Subcutaneous adipose tissue (tissue), 4 donors: Measurements from ENCODE around the gene ITGB6. TPM values are rescaled to one million over a fixed set of nuclear protein-coding genes. Genes with fewer than 3 reads are reported as not detected.

Source experiments
- total RNA-seq, 4 donors: library from RNA; depleted of rRNA; stranded (reverse); fragments of >200 nt; gene quantifications; one replicate each; pipeline ENCODE4 v1.1.0, GENCODE V29; 2016
- TF ChIP-seq, protein P1 (sequence below): fragments of 450-650 bp; IDR thresholded peaks from one replicate; pipeline ENCODE4 v1.5.1; 2016; ENCODE audit warnings: low read depth, mild to moderate bottlenecking, control low read depth, antibody characterized with exemption, moderate library complexity

The ITGB6 gene
- total RNA-seq, 4 donors from 2014 or later: not detected

- TF ChIP-seq, protein P1, sequence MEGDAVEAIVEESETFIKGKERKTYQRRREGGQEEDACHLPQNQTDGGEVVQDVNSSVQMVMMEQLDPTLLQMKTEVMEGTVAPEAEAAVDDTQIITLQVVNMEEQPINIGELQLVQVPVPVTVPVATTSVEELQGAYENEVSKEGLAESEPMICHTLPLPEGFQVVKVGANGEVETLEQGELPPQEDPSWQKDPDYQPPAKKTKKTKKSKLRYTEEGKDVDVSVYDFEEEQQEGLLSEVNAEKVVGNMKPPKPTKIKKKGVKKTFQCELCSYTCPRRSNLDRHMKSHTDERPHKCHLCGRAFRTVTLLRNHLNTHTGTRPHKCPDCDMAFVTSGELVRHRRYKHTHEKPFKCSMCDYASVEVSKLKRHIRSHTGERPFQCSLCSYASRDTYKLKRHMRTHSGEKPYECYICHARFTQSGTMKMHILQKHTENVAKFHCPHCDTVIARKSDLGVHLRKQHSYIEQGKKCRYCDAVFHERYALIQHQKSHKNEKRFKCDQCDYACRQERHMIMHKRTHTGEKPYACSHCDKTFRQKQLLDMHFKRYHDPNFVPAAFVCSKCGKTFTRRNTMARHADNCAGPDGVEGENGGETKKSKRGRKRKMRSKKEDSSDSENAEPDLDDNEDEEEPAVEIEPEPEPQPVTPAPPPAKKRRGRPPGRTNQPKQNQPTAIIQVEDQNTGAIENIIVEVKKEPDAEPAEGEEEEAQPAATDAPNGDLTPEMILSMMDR: no peak
These were observed 123.8 kb downstream of the ITGB6 start for GRCh38 chr2:160076241-160076640.

DNA sequence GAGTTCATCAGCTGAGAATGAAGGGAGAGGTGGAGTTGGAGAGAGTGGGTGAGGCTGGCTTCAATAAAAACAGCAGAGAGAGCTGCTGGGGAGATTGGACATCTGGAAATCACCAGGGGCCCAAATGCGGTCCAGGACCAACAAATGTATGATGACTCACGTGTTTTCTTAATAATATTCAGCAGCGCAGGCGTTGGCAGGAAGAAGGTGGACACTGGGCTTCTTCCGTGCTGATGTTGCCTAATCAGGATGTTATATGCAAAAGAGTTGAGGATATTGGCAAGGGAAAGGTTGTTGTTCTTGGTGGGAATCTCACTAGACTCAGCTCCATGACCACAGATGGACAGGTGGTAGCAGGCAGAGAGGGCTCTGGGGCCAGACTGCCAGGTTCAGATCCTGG, 124.9 kb downstream of the ITGB6 start:
- TF ChIP-seq, protein P1: no peak

GRCh38 chr2:160073284-160073888, 126.7 kb downstream of the ITGB6 start:
- TF ChIP-seq, protein P1: no peak

DNA sequence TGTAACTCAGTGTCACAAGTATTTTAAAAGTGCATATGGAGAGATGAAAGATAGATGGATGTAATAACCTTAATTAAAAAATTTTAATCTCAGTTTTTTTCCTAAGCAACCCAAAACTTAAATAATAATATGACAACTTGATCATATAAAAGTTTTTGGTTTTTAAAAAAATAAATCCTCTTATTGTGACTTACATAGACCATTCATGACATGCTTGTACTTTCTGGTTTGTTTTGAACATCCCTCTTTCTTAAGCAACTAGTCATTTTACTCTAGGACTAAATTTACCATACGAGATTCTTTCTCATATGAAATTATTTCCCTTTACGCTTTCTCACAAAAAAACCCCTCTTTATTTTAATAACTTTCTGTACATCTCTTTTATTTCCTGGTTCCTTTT, 131.2 kb downstream of the ITGB6 start:
- TF ChIP-seq, protein P1: no peak

- TF ChIP-seq, protein P1: no peak
These were observed 135.2 kb downstream of the ITGB6 start for GRCh38 chr2:160064916-160065315.

DNA sequence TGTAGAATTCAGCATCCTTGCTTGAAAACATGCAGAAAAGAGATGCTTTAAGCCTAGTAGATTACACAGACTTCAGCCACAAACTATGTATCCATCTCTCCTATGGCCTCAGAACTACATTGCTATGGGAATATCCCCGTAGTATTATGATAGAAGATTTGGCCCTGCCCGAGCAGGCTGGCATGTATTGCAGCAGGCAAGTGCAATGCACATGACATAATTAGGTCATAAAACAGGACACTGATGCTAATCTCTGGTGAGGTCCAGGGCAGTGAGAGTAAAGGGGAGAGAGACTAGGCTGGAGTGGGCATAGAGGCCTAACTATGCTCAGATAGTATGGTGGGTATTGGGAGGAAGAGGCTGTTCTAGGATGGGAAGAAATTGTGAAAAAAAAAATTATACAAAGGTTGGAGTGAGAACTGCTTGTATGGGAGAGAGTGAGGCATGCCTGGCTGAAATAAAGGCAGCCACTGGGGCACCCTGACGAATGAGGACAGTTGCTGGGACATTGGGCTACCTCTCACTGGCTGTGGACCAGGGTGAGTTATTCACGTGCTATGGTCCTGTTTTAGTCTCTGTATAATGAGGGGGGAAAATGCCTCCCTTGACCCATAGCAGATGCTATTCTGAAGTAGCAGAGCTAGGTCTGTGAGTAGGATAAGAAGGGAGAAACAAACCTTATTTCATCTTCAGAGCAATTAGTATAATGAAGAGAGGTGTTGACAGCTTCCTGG, 136.0 kb downstream of the ITGB6 start:
- TF ChIP-seq, protein P1: no peak

GRCh38 chr2:160063271-160063670, 136.8 kb downstream of the ITGB6 start:
- TF ChIP-seq, protein P1: no peak
